ENCODE measurements around the gene FAIM.

DNA sequence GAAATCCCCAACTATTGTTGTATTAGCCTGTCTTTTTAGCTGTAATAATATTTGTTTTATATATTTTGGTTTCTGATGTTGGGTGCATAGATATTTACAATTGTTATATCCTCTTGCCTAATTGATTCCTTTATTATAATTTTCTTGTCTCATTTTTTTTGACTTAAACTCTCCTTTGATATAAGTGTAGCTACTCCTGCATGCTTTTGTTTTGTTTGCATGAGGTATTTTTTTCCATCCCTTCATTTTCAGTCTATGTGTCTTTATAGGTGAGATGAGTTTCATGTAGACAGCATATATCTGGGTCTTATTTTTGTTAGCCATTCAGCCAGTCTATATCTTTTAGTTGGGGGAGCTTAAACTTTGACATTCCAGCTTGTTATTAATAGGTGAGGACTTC is 37.4 kb downstream of the FAIM start:
- TF ChIP-seq, protein P1, sequence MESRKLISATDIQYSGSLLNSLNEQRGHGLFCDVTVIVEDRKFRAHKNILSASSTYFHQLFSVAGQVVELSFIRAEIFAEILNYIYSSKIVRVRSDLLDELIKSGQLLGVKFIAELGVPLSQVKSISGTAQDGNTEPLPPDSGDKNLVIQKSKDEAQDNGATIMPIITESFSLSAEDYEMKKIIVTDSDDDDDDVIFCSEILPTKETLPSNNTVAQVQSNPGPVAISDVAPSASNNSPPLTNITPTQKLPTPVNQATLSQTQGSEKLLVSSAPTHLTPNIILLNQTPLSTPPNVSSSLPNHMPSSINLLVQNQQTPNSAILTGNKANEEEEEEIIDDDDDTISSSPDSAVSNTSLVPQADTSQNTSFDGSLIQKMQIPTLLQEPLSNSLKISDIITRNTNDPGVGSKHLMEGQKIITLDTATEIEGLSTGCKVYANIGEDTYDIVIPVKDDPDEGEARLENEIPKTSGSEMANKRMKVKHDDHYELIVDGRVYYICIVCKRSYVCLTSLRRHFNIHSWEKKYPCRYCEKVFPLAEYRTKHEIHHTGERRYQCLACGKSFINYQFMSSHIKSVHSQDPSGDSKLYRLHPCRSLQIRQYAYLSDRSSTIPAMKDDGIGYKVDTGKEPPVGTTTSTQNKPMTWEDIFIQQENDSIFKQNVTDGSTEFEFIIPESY (IDR thresholded peaks at IDR 0.05; ENCODE audit: borderline replicate concordance, low read depth): no peak
- TF ChIP-seq GABPA (IDR thresholded peaks at IDR 0.05; ENCODE audit: low read depth): no peak
- TF ChIP-seq, protein P2, sequence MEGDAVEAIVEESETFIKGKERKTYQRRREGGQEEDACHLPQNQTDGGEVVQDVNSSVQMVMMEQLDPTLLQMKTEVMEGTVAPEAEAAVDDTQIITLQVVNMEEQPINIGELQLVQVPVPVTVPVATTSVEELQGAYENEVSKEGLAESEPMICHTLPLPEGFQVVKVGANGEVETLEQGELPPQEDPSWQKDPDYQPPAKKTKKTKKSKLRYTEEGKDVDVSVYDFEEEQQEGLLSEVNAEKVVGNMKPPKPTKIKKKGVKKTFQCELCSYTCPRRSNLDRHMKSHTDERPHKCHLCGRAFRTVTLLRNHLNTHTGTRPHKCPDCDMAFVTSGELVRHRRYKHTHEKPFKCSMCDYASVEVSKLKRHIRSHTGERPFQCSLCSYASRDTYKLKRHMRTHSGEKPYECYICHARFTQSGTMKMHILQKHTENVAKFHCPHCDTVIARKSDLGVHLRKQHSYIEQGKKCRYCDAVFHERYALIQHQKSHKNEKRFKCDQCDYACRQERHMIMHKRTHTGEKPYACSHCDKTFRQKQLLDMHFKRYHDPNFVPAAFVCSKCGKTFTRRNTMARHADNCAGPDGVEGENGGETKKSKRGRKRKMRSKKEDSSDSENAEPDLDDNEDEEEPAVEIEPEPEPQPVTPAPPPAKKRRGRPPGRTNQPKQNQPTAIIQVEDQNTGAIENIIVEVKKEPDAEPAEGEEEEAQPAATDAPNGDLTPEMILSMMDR (IDR thresholded peaks at IDR 0.05): no peak
- no peak for TF ChIP-seq JUND (IDR thresholded peaks at IDR 0.05)
- TF ChIP-seq, protein P3, sequence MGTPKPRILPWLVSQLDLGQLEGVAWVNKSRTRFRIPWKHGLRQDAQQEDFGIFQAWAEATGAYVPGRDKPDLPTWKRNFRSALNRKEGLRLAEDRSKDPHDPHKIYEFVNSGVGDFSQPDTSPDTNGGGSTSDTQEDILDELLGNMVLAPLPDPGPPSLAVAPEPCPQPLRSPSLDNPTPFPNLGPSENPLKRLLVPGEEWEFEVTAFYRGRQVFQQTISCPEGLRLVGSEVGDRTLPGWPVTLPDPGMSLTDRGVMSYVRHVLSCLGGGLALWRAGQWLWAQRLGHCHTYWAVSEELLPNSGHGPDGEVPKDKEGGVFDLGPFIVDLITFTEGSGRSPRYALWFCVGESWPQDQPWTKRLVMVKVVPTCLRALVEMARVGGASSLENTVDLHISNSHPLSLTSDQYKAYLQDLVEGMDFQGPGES (IDR thresholded peaks at IDR 0.05; ENCODE audit: low read depth, low read length): no peak
- TF ChIP-seq, protein P4, sequence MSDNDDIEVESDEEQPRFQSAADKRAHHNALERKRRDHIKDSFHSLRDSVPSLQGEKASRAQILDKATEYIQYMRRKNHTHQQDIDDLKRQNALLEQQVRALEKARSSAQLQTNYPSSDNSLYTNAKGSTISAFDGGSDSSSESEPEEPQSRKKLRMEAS (IDR thresholded peaks at IDR 0.05; ENCODE audit: low read depth): no peak
- no peak for TF ChIP-seq TAF1 (IDR thresholded peaks at IDR 0.05; ENCODE audit: borderline replicate concordance, low read depth, low read length)
- TF ChIP-seq TCF12 (IDR thresholded peaks at IDR 0.05): no peak
- TF ChIP-seq FOXJ3 (CRISPR knock-in tag; IDR thresholded peaks at IDR 0.05): no peak
- no peak for TF ChIP-seq RCOR1 (IDR thresholded peaks at IDR 0.05; ENCODE audit: low read length)
- TF ChIP-seq NRF1 (IDR thresholded peaks at IDR 0.05; ENCODE audit: low read depth, low read length): no peak
- TF ChIP-seq MXI1 (IDR thresholded peaks at IDR 0.05; ENCODE audit: low read depth, low read length): no peak
- no peak for TF ChIP-seq RFX5 (IDR thresholded peaks at IDR 0.05; ENCODE audit: low read length)
- no peak for TF ChIP-seq YY1 (IDR thresholded peaks at IDR 0.05; ENCODE audit: low read depth)

All from SK-N-SH (cell line).